ENCODE results near the gene PGA3.
A peak's percentile ranks its signal among the peaks of the same experiment; 100 is the strongest.
"Not testable (repeated sequence)": the region's sequence is repeated elsewhere in the genome, so short reads cannot be mapped to it uniquely, and the experiment has no call there.

PGA3 gene

DNA sequence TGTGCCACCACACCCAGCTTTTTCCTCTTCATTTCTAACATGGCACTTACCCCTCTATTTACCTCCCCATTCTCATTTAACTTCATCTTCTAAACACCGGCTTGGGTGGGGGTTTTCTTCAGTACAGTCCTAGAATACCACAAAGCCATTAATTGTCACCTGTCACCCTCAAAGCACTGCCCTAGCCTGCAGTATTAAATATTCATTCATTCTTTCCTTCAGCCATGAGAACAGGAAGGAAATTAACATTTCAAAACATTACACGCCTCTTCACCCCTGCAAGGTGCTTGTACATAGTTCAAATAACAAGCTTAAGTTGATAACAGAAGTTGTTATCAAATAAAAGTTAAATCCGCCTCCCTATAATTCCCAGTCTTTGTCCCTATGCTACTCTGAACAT is 31.4 kb upstream of the PGA3 start:
- DNase-seq (ENCODE audit: low read depth), result no peak

DNA sequence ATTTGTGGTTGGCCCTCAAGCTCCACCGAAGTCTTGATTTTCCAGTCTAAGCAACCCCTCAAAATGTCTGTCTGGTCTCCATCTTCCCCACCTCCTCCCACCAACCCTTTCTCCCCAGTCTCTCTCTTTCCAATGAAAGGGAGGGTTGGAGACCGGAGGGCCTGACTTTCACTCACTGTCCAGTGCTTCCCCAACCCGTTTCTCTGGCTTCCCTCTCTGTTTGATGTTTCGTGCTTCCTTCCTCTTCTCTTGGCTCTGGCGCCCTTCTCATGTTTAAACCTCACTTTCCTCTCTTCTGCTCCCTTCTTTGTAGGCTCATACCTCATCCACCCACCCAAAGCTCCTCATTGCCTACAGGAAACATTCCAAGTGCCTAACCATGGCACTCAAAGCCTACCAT is 31.0 kb upstream of the PGA3 start:
- DNase-seq (ENCODE audit: low read depth), result no peak

DNA sequence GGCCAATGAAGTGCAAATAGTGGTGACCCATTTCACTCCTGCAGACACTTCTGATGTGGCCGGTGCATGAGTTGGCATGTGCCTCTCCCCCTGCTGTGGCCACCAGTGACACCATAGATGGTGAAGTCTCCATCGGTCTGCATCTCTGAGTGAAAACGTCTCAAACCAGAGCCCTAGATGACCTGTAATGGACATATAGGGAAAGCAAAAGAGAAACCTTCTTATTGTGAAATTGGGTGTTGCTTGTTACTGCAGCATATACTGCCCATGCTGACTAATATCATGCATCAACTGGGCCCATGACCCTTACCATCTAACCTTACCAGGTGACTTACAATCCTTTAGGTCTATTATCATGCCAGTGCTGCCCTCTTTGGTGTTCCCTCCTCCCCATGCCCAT is 30.4 kb upstream of the PGA3 start:
- no peak for DNase-seq (ENCODE audit: low read depth)

DNA sequence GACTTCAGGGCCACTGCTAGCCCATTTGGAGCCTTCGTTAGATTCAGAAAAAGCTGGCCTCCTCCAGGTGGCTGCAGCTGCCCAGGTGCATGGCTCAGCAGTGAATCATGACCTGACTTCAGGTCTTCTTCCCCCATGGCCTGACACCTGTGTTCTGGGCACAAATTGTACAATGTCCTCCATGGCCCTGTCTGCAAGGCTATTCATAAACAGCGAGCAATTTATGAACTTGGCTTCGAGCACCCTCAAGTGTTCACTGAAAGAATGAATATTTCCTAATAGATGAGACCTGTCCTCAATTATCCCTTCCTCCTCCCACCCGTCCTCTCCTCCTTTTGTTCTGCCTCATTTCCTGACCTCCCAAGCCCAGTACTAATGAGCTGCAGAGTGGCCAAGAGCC is 29.9 kb upstream of the PGA3 start:
- no peak for DNase-seq (ENCODE audit: low read depth)

DNA sequence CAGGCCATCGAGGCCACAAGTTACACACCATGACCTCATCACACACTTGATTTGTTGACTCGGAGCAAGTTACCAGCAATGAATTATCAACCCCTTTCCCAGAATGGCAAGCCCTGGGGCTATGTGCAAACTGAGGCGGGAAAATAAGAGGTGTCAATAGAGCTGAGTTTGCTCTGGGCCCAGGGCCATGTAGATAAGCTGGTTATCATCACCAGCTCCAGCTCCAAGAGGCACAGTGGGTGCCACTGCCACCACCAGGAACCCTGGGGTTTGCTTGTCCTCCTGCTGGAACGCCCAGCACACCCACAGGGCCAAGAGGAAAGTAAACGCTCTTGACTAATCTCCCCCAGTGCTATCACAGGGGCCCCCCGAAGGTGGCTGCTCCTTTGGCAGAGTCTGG is 29.0 kb upstream of the PGA3 start:
- no peak for DNase-seq (ENCODE audit: low read depth)

DNA sequence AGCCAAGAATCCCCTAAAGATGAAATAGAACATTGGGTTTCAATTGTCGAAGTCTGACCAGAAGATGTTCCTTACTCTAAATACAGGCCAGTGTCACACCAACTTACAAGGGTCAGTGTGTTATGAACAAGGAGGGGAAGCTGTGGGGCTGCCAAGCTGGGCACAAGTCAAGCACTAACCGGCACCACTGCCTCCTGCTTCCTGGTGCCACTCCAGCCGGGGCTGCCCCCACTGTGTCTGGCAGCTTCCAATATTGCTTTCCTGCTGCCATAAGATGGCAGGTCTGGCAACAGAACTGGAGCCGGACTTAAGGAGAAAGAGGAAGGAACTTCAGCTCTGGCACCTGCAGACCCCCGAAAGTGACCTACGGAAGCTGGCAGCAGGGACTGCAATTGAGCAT is 28.4 kb upstream of the PGA3 start:
- no peak for DNase-seq (ENCODE audit: low read depth)

DNA sequence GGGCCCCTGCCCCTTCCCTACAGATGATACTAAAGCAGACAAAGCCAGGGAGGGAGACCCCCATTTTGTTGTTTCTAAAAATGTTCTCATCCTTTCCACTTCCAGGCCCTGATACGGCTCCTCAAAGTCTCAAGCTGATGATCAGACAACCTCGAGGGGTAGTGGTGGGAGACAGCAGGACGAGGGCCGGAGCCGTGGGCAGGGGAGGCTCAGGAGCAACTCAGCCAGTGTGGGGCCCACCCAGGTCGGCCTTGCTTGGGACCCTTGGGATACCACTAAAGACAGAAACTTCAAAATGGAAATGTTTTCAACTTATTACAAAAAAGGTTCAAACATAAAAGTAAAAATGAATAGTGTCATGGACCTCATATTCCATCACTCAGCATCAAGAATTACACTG is 26.9 kb upstream of the PGA3 start:
- no peak for DNase-seq (ENCODE audit: low read depth)

DNA sequence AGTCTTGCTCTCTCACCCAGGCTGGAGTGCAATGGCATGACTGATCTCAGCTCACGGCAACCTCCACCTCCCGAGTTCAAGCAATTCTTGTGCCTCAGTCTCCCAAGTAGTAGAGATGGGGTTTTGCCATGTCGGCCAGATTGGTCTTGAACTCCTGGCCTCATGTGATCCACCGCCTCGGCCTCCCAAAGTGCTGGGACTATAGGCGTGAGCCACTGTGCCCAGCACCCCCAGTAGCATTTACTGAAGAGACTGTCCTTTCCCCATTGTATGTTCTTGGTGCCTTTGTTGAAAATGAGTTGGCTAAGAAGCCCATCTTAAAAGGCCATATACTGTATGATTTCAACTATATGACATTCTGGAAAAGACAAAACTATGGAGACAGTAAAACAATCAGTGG is 23.1 kb upstream of the PGA3 start:
- DNase-seq (ENCODE audit: low read depth), result not testable (repeated sequence)

DNA sequence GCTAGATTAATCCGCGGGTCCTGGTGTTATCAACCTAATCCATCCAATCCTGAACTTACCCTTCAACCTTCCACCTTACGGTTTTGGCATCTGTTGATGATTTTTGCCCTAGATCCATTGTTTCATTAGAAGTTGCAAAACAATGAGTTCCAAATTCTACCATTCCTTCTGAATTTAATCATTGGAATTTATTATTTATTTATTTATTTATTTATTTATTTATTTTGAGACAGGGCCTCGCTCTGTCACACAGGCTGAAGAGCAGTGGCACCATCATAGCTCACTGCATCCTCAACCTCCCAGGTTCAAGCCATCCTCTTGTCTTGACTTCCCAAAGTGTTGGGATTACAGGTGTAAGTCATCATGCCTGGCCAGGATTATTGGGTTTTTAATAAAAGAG is 21.8 kb upstream of the PGA3 start:
- DNase-seq (ENCODE audit: low read depth), result no peak

DNA sequence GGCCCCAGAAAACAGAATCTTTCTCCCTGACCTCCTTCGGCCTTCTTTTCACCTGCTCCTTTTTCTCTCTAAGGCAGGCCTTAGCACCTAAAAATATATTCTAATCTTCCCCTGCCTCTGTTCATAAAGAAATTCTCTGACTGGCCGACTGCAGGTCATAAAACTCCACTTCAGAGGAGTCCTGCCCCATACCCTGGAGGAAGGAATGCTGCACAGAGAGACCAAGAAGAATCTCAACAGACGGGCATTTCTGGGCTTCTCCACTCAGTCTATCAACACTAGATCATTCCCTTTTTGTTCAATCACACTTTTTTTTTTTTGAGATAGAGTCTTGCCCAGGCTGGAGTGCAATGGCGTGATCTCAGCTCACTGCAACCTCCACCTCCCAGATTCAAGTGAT is 19.7 kb upstream of the PGA3 start:
- DNase-seq (ENCODE audit: low read depth), result no peak

DNA sequence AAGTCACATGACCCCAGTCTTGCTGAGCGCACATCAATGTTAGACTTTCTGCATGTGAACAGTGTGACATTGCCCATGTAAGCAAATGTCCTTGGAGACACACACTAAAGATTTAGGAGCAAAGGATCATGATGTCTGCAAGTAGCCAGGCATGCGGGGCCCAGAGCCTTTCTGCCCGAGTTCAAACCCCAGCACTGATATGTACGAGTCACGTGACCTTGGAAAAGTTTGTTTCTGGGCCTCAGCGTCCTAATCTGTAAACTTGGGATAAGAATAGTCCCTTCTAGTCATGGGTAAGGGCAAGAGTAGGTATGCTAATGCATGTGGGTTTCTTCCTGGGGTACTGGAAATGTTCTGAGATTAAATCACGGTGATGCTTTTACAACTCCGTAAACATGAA is 16.8 kb upstream of the PGA3 start:
- DNase-seq (ENCODE audit: low read depth), result no peak

DNA sequence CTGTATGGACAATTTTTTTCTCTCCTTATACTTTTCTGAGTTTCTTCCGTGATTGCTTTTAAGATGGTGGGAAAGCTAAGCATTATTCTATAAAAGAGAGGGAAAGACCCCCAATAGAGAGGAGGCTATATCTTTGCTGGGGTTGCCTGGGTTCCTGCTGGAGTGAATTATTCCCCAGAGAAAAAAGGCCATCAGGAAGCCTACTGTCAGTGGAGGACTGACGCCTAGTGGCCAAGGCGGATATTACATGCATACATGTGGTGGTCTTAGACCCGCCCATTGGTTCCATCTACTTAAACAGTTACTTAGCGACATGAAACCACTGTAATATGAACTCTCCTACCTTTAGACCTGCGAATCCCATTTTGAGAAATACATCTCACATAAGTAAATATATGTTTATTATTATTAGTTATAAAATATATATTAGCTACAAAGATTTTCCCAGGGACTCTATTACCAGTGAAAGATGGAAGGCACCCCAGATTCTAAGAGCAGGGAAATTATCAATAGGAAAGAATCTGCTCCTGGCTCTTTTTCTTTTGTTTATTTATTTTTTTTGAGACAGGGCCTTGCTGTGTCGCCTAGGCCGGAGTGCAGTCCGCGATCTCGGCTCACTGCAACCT is 15.7 kb upstream of the PGA3 start:
- DNase-seq (ENCODE audit: low read depth), result peak; percentile 73

DNA sequence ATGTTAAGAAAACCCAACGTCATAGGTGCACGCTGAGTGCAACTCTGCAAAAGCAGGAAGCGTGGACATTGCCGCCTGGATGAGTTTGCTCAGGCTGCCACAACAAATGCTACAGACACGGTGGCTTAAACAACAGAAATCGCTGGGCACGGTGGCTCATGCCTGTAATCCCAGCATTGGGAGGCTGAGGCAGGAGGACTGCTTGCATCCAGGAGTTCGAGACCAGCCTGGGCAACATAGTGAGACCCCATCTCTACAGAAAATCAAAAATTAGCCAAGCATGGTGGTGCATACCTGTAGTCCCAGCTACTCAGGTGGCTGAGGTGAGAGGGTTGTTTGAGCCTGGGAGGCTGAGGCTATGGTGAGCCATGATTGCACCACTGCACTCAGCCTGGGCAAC is 13.4 kb upstream of the PGA3 start:
- no peak for DNase-seq (ENCODE audit: low read depth)

DNA sequence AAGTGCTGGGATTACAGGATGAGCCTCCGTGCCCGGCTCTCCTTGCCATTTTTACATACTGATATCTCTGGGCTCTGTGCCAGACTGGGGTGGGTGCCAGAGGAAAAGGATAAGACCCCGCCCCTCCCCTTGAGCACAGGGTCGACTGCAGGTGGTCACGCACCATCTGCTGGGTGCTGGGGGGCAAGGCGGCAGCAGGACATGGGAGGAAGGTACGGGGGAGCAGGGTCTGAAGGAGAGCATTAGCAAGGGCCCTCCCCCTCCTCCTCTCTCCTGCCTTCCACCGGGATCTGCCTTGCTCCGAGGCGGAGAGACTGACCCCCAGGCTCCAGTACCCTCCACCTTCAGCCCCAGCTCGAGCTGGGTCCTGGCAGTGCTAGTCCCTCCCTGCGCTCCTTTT is 9.7 kb upstream of the PGA3 start:
- no peak for DNase-seq (ENCODE audit: low read depth)

DNA sequence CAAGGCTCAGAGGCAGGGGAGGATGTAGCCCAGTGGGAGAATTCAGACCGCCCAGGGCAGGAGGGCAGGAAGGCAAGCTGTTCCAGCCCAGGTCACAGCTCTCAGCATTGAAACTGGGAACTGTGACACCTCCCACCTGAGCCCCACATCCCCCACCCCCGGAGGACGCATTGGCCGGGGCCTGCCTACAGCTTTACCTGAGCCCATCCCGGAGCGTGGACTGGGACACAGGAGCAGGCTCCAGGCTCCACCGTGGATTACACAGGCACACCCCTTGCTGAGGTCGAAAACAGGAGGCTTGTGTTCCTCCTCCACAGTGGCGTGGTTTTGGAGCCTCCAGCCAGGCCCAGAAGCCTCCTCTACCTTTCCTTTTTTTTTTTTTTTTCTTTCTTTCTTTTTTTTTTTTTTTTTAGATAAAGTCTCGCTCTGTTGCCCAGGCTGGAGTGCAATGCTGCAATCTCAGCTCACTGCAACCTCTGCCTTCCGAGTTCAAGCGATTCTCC is 9.1 kb upstream of the PGA3 start:
- DNase-seq (ENCODE audit: low read depth), result no peak

DNA sequence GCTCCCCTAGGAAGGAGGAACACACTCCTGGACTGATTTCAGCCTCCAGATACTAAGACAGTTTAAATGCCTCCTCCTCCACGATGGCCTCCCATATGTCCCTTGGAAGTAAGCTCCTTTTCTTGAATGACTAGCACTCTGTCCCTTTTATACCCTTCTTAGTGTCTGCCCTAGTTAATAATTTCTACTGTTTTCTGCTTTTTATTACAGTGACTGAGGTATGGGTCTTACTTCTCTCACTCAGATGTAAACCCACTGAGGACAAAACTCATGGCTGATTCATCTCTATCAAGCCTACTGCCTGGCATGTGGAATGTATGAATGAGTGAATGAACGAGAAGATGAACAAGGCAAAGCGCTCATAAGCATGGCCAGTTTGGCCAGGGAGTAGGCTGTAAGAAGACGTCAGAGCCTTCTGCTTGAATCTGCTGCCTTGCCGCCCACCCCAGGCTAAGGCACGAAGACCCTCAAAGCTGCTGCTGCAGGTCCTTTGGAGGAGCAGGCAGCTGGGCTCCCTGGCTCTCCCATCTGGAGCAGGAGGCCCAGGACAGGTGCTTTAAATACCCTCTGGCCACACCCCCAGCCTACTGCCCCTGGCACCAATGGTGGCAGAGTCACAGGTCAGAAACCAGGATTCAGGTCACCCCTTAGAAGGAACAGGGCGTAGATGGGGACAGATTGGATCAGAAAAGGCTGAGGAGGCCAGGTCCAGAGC is 8.2 kb upstream of the PGA3 start:
- DNase-seq (ENCODE audit: low read depth), result no peak

DNA sequence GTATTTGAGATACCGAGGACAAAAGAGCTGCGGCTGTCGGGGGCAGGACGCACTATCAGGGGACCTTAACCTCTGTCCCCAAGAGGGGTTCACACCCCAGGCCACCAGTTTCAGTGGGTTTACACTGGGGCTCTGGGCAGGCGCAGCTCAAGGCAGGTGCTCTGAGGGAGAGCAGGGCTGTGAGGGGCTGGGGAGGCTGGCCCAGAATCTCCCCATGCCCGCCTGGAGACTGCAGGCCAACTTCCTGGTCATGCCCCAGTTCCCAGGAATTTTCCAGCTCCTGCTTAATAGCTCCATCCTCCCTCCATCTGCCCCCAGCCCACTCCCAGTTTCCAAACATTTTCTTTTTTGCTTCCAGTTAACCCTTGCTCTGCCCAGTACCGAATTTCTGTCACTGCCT is 7.6 kb upstream of the PGA3 start:
- no peak for DNase-seq (ENCODE audit: low read depth)

DNA sequence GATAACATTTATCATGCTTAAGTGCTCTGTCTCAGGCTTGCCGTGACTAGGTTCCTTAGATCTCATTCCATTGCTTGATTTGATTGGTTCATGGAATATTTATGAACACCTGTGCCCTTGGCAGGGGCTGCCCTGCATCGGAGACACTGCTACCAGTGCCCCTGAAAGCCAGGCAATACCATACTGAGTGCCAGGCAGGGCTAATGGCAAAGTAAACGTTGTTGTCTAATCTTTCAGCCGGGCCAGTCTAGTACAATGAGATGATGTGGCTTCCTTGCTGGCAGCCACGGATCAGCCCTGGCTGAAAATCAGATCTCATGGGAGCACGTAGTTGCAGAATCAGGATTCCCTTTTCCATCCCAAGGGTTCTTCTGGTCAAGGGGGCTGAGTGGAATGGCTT is 5.0 kb upstream of the PGA3 start:
- DNase-seq (ENCODE audit: low read depth), result no peak

DNA sequence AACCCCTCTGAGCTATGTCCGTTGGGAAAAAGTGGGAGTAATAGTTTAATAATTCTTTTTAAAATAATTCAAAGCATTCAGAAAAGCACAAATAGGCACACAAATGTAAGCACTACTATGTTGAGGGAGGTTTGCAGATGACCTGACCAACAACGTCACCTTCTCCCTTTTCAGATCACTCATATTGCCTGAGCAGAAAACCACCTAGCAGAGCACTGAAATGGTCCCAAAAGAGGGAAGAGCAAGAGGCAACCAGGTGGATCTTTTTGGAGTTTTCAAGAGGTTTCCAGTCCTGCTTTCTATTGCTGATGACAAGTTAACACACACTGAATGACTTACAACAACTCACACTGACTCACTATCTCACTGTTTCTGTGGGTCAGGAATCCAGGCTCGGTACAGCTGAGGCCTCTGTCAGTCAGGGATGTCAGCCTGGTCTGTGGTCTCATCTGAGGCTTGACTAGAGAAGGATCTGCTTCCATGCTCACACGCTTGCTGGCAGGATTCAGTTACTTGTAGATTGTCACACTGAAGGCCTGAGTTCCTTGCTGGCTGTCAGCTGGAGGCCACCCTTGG is 4.3 kb upstream of the PGA3 start:
- no peak for DNase-seq (ENCODE audit: low read depth)

DNA sequence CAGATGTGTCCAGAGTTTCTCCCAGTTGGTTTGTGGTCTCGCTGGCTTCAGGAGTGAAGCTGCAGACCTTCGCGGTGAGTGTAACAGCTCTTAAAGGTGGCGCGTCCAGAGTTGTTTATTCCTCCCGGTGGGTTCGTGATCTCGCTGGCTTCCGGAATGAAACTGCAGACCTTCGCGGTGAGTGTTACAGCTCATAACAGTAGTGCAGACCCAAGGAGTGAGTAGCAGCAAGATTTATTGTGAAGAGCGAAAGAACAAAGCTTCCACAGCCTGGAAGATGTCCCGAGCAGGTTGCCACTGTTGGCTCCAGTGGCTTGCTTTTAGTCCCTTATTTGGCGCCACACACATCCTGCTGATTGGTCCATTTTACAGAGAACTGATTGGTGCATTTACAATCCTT is 1.8 kb upstream of the PGA3 start:
- DNase-seq (ENCODE audit: low read depth), result no peak

DNA sequence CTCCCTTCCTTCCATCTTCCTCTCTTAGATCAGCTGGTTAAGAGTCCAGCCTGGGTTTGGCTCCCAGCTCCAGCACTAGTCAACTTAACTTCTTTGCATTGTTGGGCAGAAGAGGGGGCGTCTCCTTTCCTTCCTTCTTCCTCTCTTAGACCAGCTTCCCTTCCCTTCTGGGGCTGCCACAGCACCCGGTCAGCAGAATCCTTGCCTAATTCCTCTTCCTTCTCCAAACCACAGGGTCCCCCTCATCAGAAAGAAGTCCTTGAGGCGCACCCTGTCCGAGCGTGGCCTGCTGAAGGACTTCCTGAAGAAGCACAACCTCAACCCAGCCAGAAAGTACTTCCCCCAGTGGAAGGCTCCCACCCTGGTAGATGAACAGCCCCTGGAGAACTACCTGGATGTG is 558 bp downstream of the PGA3 start:
- DNase-seq (ENCODE audit: low read depth), result not testable (repeated sequence)

DNA sequence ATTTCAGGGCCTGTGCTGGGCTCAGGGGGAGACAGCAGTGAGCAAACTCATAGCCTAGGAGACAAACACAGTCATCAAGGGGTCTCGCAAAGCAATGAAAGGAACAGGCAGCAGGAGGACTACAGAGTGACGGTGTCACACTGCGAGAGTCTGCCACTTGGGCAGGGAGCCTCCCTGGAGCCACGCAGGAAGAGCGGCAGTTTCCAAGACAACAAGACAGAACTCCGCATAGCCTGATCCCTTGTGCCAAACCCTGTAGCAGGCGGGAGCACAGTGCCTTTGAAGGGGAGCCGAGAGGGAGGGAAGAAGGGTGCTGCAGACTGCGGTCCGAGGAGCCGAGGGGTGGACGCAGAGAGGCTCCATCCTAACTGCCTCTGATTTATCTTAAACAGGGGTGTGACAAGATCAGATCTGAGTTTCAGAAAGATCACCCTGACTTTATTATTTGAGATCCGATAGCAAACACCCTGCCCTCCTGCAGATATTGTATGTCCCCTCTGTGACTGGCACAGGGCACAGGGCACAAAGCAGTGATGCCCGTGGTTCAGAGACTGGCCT is 1.3 kb downstream of the PGA3 start:
- DNase-seq (ENCODE audit: low read depth), result not testable (repeated sequence)

DNA sequence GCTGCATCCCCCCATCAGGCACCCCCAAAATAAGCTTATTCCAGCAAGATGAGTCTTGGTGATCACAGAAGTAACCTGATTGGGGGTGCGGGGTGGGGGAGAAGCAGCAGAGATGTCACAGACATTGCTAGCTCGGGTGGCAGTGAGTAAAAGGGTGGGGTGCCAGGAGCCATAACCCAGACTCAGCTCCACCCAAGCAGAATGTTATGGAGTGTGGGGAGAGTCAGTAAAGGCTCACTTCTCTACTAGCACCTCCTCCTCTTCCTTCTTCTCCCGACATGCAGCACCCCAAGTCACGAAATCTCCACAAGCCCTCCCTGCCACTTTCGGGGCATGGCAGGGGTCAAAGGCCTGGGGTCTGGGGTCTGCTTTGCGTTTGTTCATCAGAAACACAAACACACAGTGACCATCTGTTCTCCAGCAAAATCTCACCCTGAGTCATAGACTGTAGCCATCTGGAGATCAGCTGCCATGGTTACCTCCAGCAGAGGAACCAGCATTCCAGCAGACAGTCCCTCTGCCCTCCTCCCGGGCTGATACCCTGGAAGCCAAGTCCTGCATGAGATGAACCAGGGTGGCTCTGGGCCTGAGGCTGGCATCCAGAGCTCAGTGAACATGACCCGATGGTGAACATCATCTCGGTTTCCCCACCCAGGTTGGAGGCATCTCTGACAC is 4.5 kb downstream of the PGA3 start:
- not testable (repeated sequence) for DNase-seq (ENCODE audit: low read depth)

Measured in stimulated activated CD8-positive, alpha-beta memory T cell treated with anti-CD3 and anti-CD28 coated beads, Interleukin-7, amount 100 ng/mL, for 24 hours (primary cell).